HG02938 (cell line): ENCODE results near the gene LCN2.

Experiments
- ATAC-seq: cut with Tn5 transposase; IDR thresholded peaks from one replicate; pipeline ENCODE4 v1.9.1; 2021; ENCODE audit warnings: mild to moderate bottlenecking, moderate library complexity; ENCODE audit not compliant: unreplicated experiment

LCN2 gene

DNA sequence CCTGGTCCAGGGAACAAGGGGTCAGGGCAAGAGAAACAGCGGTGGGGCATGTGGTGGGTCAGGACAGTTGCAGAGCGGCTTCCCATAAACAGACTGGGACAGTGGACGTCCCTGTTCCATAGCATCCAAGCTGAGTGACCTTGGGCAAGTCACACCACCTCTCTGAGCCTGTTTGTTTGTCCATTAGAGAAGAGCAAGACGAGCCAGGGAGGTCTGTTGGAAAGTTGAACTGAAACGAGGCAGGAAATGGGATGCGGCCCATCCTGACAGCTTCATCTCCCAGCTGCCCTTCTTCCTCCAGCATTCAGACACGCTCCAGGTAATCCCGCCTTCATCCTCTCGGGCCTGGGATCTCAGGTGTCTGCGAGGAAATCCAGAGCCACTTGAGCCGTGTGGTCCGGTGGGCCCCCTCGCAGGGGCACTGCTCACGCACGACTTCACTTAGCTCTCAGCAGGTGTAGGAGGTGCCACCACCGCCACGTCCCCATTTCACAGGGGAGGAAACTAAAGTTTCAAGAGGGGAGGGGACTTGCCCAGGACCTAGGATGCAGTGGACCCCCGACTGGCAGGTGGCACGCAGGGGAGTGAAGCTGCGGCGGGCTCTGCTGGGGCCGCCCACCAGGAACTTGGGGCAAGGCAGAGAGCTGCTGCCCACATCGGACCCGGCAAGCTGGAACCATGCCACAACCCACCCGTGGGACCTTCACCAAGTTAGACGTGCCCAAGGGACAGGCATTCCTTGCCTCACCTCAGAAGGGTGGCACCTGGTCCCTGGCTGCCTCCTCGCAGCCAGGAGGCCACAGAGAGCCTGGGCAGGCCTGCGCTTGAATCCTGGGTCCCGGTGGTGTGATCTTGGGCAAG lies 34.7 kb upstream of the LCN2 start:
- no peak for ATAC-seq

DNA sequence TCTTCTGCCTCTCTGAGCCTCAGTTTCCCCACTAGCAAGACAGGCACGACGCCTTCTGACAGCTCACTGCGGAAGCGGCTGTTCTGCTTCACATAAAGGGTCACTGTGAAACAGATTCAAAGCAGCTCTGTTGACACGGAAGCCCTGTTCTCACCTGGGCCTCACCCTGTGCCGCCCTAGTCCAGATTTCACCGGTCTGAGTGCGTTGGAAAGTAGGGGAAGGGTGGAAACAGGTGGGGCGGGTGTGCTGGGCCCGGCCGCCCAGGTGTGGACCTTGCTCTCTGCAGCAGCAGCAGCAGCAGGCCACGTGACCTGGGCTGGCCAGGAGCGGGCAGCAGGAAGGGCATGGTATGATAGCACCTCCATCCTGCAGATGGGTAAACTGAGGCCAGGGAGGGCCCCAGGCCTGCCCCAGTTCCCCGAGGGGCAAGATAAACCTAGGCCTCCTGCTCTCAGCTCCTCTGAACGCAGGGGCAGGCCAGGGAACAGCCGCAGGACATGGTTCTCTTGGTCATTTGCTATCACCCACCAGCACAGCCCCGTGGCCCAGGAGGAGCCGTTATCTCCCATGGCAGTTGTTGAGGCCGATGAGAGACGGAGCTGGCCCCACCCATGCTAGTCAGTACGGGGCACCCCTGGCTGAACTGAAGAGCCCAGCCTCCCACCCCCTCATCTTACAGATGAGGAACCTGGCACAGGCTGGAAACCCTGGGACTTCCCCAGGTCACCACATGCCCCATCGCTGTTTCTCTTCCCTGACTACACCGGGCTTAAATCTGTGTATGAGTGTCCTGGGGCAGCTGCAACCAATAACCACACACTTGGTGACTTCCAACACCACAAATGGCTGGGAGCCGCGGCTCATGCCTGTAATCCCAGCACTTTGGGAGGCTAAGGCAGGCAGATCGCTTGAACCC lies 33.8 kb upstream of the LCN2 start:
- no peak for ATAC-seq

DNA sequence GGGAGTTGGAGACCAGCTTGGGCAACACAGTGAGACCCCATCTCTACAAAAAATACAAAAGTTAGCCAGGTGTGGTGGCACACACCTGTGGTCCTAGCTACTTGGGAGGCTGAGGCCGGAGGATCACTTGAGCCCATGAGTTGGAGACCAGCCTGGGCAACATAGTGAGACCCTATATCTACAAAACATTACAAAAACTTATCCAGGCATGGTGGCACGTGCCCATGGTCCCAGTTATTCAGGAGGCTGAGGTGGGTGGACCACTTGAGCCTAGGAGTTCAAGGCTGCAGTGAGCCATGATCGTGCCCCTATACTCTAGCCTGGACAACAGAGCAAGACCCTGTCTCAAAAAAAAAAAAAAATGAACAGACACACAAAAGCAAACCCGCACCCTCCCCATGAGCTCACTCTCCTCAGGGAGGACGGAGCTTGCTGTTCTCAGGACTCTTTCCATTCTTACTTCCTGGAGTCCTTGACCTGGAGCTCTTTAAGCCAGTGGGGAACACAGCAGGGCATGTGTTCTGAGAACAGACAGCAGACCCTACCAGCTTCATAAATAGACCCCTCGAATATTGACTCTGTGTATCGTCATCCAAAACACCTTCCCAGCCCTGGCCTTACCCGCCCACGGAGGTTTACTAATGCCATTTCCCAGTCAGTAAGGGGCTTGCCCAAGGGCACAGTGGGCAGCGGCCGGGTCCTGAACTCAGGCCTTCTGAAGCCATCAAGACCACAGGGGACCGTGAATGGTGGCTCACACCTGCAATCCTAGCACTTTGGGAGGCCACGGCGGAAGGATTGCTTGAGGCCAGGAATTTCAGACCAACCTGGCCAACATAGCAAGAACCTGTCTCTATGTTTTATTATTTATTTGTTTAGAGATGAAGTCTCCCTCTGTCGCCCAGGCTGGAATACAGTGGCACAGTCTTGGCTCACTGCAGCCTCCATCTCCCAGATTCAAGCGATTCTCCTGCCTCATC lies 32.9 kb upstream of the LCN2 start:
- ATAC-seq, result no peak

DNA sequence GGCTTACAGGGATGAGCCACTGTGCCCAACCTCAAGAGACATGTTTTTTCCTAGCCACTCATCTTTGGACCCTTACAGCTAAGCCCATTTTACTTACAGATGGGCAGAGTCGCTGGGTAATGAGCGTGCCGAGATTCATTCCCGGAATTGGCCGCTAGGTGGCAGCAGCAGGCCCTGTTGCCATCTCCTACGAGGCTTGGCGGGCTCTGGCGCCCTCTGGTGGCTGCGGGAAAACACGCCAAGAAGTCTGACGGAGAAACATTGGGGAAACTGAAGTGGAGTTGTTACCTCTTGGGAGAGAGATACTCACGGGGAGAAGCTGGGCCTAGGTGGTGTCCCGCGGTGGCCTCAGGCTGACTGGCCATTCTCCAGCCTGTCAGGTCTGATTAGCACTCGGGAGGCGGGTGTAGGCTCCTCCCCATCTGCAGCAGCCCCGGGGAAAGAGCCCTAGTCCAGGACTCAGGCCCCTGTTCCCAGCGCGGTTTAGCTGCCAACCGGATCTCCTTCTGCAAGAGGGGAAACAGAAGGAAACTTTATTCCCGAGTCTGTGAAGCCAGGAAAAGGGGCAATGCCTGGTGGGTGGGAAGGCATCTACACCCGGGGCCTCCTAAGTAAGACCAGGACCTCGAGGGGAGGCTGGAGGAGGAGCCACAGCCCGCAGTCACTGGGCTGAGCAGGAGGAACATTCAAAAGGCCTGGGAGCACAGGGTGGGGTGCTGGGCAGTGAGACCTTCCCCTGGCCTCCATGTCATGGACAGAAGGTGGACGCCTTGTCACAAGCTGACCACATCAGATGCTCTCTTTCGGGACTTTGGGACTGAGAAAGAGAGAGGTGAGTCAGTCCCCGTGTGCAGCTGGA lies 31.4 kb upstream of the LCN2 start:
- ATAC-seq, result peak; percentile 54

DNA sequence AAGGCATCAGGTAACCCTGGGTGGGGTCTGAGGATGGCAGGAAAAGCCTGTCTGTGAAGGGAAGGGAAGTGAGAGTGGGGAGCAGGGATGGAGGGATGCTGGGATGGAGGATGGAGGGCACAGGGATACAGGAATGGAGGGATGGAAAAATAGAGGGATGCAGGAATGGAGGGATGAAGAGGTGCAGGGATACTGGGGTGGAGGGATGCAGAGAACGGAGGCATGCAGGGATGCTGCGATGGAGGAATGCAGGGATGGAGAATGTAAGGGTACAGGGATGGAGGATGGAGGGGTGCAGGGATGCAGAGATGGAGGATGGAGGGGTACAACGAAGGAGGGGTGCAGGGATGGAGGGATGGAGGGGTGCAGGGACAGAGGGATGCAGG lies 30.8 kb upstream of the LCN2 start:
- no peak for ATAC-seq

DNA sequence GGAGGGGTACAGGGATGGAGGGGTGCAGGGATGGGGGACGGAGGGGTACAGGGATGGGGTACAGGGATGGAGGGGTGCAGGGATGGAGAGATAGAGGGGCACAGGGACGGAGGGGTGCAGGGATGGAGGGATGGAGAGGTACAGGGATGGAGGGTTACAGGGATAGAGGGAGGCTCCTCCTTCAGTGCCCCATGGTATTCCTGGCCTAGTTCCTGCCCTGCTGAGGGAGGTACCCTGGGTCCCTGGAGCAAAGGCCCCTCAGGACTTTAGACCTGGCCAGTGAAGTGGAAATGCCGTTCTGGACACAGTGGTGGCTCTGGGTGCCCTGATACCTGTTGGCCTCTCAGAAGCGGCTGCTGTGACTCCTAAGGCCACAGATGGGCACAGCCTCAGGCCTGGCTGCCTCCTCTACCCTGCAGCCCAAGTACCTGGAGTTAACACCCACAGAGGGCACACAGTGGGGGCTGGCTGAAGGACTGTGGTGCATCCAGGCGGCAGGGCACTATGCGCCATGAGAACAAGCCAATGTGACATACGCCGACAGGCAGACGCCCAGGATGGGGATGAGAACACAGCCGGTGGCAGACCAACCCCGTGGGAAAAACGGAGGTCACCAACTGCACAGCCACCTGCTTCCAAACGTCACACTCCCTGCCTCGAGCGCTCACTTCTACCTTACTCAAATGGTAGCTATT lies 30.1 kb upstream of the LCN2 start:
- no peak for ATAC-seq

DNA sequence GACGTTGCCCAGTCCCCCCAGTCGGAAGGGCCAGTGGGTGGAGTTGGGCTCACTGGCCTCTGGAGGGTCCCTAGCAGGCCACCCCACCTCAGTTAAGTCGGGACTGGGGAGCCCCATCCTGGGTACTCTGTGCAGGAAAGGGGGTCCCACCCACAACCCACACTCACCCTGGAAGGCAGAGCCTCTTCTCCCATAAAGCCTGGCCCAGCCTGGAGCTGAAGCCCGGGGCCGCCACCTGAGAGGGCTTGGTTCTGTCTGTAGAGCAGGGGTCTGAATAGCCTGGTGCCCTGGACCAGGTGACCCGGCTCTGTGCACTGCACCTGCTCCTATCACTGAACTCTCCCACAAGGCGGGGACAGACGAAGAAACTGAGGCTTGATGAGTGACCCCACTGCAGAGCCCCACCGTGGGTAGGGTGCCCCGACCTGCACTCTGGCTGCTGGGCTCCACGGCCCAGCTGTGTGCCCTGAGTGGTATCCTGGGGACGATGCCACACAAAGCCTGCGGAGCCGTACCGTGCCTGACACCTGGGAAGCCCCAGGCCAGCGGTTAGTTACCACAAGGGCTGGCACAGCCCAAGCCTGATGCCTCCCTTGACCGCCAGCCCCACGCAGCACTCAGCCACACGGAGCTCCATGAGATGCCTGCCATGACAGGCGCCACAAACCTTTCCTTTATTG lies 29.1 kb upstream of the LCN2 start:
- ATAC-seq, result no peak

DNA sequence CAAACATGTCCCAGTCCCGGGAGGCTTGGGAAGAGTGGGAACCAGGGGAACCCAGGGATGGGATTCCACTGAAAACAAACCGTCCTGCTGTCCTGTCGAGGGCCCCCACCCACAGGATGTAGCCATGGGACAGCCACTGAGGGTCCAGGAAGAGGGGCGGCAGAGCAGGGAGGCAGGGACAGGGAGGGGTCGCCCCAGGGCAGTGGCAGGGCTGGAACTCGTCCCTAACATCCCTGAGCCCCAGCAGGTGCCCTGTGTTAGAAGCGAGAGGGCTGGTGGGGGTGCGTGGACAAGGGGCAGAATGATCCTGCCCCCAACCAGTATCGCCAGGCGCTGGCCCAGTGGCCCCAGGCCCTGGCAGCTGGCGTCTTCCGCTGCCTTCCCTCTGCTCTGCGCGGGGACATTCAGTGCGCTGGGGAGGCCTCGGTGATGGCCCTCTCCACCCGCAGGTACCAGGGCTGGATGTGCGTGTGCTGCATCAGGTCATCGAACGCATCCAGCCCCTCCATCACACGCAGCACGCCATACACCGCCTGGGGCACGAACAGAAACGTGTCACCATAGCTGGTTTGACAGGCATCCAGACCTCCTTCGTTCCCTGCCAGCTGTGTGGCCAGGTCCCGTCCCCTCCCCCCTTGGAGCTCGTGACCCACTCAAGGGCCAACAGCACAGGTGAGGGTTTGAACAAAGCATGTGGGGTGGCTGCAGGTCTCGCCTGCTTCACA lies 28.4 kb upstream of the LCN2 start:
- no peak for ATAC-seq

DNA sequence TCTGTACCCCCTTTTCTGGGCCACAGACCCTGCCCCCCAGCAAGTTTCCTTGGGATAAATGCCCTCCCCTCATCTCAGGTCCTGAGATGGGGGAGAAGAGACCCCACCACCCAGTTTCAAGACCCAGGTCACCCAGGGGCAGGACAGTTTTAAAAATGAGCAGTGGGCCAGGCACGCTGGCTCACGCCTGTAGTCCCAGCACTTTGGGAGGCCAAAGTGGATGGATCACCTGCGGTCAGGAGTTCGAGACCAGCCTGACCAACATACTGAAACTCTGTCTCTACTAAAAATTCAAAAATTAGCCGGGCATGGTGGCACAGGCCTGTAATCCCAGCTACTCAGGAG lies 27.8 kb upstream of the LCN2 start:
- no peak for ATAC-seq

DNA sequence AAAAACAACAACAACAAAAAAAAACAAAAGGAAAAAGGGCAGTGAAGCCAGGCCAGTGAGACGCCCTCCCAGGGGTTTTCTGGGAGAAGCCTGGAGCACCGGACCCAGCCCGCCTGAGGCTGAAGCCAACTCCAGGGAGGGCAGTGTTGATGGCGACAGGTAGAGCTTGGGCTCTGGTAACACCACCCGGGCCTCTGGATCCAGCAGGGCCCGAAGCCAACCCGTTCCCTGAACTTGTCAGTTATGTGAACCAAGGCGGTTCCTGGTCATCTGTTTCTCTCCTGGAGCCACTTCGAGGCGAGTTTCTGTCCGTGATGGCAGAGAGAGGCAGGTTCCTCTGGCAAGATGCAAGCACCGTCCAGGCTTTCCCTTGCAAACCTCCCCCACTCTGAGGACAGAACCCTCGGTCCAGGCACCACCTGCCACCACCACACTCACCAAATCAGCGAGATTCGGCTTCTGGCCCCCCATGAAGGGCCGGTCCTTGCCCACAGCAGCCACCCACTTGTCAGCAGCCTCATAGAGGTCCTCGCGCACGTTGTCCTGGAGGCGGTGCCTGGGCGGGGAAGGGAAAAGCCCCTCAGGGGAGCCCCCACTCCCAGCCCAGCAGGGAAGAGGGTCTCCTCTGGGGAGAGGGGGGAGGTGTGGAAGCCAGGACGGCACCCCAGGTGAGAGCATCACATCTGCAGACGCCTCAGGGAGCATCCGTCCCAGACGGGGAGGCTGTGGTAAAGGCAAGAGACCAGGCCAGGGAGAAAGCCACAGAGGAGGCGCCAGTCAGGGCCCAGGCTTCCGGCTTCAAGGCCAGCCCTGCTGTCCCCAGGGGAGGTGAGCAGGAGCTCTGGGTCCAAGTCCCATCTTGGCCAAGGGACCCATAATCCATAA lies 27.1 kb upstream of the LCN2 start:
- no peak for ATAC-seq

DNA sequence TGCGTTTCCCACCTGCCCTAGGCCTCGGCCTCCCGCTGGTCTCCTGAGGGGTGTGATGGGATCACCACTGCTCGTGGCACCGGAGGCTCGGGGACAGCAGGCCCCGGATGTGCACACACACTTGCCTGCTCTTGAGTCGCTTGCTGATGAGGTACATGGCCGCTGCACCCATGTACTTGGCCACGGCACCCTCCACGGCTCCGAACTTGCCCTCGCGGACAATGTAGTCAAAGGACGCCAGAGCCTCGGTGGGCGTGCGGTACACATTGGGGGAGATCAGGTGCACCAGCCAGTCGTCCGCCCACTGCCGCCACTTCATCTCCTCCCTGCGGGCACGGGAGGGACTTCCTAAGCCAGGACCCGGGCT lies 26.5 kb upstream of the LCN2 start:
- ATAC-seq, result no peak

DNA sequence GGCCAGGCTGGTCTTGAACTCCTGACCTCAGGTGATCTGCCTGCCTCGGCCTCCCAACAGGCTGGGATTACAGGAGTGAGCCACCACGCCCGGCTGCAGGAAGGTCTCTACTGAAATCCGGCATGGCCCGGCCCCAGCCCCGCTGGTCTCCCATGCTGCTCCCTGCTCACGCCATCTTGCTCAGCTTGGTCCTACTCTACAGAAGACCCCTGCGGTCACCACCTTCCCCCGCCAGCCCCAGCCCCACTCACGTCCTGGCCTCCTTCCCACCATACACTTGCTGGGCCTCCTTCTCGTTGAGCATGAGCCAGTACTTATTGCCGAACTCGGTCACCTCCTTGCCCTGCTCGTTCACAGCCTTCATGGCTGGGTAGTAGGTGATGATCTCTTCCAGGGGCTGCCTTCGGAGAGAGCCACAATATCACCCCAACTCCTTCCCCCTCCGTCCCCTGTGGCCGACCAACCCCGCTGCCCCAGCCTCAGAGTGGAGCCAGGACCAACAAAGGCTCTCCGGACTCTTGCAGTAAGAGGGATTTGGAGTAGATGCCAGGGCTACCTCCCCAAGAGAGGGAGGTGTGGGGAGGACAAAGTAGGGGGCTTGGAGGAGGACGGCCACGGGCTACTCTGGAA lies 25.7 kb upstream of the LCN2 start:
- ATAC-seq, result no peak

DNA sequence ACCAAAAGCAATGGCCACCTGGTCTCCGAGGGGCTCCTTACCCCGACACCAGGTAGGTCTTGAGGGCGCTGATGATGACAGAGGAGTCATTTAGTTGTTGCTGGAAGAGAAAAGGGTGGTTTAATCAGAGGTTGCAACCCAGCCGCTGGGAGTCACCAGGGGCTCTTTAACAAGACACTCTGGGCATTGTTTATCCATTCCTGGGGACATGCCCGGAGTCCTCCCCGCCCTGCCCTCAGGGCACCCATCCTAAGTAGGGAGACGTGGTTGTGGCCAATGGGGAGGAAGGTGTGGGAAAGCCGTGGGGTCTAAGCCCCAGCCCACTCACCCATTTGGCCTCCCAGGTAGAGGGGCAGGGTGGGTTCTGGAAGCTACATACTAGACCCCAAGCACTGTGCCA lies 24.8 kb upstream of the LCN2 start:
- no peak for ATAC-seq

DNA sequence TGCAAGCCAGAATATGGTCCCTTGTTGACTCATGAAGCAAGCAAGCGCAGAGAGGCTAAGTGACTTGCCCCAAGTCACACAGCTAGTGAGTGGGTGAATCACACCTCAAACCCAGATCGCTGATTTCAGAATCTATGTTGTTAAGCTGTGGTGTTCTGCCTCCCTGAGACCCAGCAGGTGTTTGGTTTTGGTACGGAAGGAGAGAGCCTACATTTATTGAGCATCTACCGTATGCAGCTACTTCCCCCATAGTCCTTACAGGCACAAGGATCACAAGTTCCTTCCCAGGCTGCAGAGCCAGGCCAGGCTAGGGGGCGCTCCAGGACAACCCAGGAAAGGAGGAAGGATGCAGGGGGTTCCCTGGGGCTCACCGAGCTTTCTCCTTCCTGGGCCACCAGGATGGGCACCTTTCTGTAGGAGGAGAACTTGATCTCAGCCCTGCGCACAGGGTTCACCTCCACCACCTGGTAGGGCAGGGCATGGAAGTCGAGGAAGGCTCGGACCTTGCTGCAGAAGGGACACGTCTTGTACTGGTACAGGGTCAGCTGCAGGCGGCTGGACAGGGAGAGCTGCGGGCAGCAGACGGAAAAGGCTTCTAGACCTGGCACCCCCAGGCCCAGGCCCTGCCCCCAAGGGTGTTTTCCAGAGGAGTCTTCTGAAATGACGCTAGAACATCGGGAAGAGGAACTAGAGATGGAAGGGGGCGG lies 24.2 kb upstream of the LCN2 start:
- ATAC-seq, result no peak

DNA sequence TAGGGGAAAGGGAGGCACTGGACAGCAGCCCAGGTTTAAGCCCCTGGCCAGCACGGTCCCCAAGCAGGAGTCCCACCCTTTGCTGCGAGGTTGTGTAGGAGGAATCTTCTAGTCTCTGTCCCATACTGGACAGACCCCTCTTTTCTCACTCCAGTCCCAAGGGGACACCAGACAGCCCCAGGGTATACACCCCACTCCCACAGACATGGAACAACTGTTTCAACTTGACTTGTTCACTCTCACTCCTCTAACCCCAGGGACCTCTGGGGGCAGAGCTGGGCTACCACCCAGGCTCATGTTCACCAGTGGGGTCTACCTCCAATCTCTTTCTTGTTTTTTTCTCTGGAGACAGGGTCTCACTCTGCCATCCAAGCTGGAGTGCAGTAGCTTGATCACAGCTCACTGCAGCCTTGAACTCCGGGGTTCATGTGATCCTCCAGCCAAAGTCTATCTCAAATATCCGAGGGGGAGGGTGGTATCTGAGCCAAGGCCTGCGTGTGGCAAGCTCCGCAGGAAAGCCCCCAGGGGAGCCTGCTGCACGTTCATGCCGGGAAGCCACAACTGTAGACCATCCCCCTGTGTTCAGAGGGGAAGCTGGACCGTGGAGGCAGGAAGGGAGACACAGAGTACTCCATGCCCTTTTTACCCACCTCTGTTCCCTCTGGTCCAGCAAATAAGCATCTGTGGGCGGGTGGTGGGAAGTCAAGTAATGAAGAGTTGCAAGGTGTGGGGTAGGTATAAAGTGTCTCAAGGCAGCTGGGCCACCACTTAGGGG lies 23.5 kb upstream of the LCN2 start:
- ATAC-seq, result no peak
